ENCODE data around the gene ADAT3.

ADAT3 gene

DNA sequence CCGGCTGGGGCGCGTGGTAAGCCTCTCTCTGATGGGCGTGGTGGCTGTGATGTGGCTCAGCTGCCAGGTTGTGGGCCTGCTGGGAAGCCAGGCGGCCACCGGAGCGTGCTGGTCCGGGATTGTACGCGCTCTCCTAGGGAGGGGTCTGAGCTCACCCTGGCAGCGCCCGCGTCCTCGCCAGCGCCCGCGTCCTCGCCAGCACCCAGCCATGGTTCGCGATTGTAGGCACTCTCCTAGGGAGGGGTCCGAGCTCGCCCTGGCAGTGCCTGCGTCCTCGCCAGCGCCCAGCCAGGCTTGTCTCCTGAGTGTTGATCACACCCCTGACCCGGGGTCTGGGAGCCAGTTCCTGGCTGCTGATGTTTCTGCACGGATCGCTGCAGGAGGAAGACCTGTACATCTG lies 13.8 kb downstream of the ADAT3 start:
- no peak overlapping the region for H3K4me2 ChIP-seq (ENCODE audit: low read length)
- TF ChIP-seq, protein P1, sequence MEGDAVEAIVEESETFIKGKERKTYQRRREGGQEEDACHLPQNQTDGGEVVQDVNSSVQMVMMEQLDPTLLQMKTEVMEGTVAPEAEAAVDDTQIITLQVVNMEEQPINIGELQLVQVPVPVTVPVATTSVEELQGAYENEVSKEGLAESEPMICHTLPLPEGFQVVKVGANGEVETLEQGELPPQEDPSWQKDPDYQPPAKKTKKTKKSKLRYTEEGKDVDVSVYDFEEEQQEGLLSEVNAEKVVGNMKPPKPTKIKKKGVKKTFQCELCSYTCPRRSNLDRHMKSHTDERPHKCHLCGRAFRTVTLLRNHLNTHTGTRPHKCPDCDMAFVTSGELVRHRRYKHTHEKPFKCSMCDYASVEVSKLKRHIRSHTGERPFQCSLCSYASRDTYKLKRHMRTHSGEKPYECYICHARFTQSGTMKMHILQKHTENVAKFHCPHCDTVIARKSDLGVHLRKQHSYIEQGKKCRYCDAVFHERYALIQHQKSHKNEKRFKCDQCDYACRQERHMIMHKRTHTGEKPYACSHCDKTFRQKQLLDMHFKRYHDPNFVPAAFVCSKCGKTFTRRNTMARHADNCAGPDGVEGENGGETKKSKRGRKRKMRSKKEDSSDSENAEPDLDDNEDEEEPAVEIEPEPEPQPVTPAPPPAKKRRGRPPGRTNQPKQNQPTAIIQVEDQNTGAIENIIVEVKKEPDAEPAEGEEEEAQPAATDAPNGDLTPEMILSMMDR (IDR thresholded peaks at IDR 0.05; ENCODE audit: low read depth, low read length): no peak
- no peak for TF ChIP-seq EZH2phosphoT487 (IDR thresholded peaks at IDR 0.05; ENCODE audit: low read depth)
- peaks cover 19% of the 10 kb centered on the region for H3K79me2 ChIP-seq (ENCODE audit: low read length)
- H3K4me3 ChIP-seq (ENCODE audit: low read length): no peak overlapping the region
- peaks cover 17% of the 10 kb centered on the region for H4K20me1 ChIP-seq (ENCODE audit: insufficient read depth, low read length)
- H3K9ac ChIP-seq (ENCODE audit: low read length): no peak overlapping the region
- H3K4me1 ChIP-seq (ENCODE audit: low read length): peaks cover 40% of the 10 kb centered on the region
- H3K27ac ChIP-seq (ENCODE audit: low read length): no peak overlapping the region
- peaks cover 55% of the 10 kb centered on the region for H3K36me3 ChIP-seq (replicated peaks; ENCODE audit: low read depth, low read length)
- no peaks in the 10 kb centered on the region for H3K27me3 ChIP-seq (ENCODE audit: low read depth, low read length)
- H3K9me3 ChIP-seq (ENCODE audit: insufficient read depth, low read length): no peaks in the 10 kb centered on the region
- H2AFZ ChIP-seq (ENCODE audit: low read depth, low read length): no peak overlapping the region

DNA sequence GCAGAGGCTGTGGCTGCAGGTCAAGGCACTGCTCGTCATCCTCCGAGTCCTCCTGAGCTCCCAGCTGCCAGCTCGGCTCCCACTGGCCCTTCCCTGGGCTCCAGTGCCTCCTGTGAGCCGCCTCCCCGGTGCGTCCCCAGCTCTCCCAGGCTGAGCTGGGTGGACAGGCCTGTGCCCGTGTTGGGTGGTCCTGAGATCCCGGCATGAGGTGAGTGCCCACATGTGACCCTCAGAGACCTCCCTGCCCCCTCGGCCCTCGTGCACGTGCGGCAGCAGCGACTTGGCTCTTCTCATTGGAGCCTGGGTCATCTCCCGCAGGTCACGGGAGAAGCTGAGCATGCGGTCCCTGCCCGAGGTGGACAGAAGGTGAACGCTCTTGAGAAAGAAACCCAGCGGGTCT lies 15.4 kb downstream of the ADAT3 start:
- H3K9ac ChIP-seq (ENCODE audit: low read length): no peak overlapping the region; the same call in 1 of the 2 replicates
- 0 out of 2 replicates have a peak, but pooled peaks cover 4% of the 10 kb centered on the region for H3K79me2 ChIP-seq (ENCODE audit: low read length)
- no peak overlapping the region for H3K27ac ChIP-seq (ENCODE audit: low read length)
- H2AFZ ChIP-seq (ENCODE audit: low read depth, low read length): no peak overlapping the region
- peaks cover 46% of the 10 kb centered on the region for H3K4me1 ChIP-seq (ENCODE audit: low read length)
- no peaks in the 10 kb centered on the region for H3K9me3 ChIP-seq (ENCODE audit: insufficient read depth, low read length)
- no peak for TF ChIP-seq EZH2phosphoT487 (IDR thresholded peaks at IDR 0.05; ENCODE audit: low read depth)
- TF ChIP-seq, protein P1 (IDR thresholded peaks at IDR 0.05; ENCODE audit: low read depth, low read length): no peak
- H3K4me2 ChIP-seq (ENCODE audit: low read length): peak overlapping the region; percentile 66
- H3K36me3 ChIP-seq (replicated peaks; ENCODE audit: low read depth, low read length): peaks cover 54% of the 10 kb centered on the region
- peaks cover 7% of the 10 kb centered on the region for H4K20me1 ChIP-seq (ENCODE audit: insufficient read depth, low read length)
- H3K4me3 ChIP-seq (ENCODE audit: low read length): no peak overlapping the region
- no peaks in the 10 kb centered on the region for H3K27me3 ChIP-seq (ENCODE audit: low read depth, low read length)

DNA sequence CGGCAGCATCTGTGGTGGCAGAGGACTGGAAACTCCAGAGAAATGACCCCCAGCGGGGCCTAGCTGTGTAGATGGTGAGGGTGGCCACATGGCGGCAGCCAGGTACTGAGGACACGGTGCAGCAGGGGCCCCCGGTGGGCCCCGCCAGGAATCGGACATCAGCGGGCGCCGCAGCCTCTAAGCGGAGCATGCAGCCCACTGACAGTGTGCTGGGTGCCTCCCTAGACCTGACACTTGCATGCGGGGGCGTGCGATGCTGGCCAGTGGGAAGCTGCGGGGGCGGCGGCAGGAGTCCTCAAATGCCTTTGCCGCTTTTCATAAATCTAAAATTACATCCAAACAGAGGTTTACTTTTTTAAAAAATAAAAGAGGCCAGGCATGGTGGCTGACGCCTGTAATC lies 16.1 kb downstream of the ADAT3 start:
- TF ChIP-seq EZH2phosphoT487 (IDR thresholded peaks at IDR 0.05; ENCODE audit: low read depth): no peak
- TF ChIP-seq, protein P1 (IDR thresholded peaks at IDR 0.05; ENCODE audit: low read depth, low read length): 0 out of 2 replicates have a peak, but pooled peaks have one; percentile 9
- H2AFZ ChIP-seq (ENCODE audit: low read depth, low read length): no peak overlapping the region
- peak overlapping the region; percentile 96 for H3K27ac ChIP-seq (ENCODE audit: low read length)
- H3K4me1 ChIP-seq (ENCODE audit: low read length): peaks cover 46% of the 10 kb centered on the region
- H3K9ac ChIP-seq (ENCODE audit: low read length): peak overlapping the region; percentile 1; the same call in 1 of the 2 replicates
- 0 out of 2 replicates have a peak, but pooled peaks cover 4% of the 10 kb centered on the region for H3K79me2 ChIP-seq (ENCODE audit: low read length)
- H3K4me3 ChIP-seq (ENCODE audit: low read length): no peak overlapping the region
- H3K4me2 ChIP-seq (ENCODE audit: low read length): peak overlapping the region; percentile 66
- H3K9me3 ChIP-seq (ENCODE audit: insufficient read depth, low read length): no peaks in the 10 kb centered on the region
- peaks cover 5% of the 10 kb centered on the region for H4K20me1 ChIP-seq (ENCODE audit: insufficient read depth, low read length)
- no peaks in the 10 kb centered on the region for H3K27me3 ChIP-seq (ENCODE audit: low read depth, low read length)
- H3K36me3 ChIP-seq (replicated peaks; ENCODE audit: low read depth, low read length): peaks cover 54% of the 10 kb centered on the region

DNA sequence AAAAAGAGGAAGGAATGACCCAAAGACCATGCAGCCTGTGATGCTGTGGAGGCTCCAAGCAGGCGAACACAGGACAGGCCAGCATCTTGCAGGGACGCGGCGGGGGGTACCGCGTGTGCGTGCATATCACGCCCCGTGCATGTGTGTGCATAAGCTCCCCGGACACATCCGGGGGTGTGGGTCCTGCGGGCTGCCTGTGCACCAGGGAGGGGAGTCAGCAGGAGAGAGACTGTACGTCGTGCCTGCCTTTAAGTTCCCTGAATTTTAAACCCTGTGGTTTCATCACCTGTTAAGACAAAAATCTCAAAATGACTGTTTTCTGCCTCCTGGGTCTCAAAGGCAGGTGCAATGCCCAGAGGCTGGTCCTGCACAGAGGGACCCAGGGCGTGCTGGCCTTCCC lies 16.6 kb downstream of the ADAT3 start:
- Histone ChIP-seq H2AFZ (ENCODE audit: low read depth, low read length) (no peak overlapping the region), H3K9me3 (ENCODE audit: insufficient read depth, low read length) (no peaks in the 10 kb centered on the region), H3K9ac (ENCODE audit: low read length) (peak overlapping the region; percentile 62; the same call in 1 of the 2 replicates), H3K4me2 (ENCODE audit: low read length) (peak overlapping the region; percentile 66), H3K4me3 (ENCODE audit: low read length) (peak overlapping the region; percentile 33), H3K27ac (ENCODE audit: low read length) (peak overlapping the region; percentile 96), H4K20me1 (ENCODE audit: insufficient read depth, low read length) (peaks cover under 1% of the 10 kb centered on the region; the same call in 1 of the 2 replicates), H3K4me1 (ENCODE audit: low read length) (peaks cover 46% of the 10 kb centered on the region), H3K36me3 (replicated peaks; ENCODE audit: low read depth, low read length) (peaks cover 49% of the 10 kb centered on the region), H3K79me2 (ENCODE audit: low read length) (0 out of 2 replicates have a peak, but pooled peaks cover 4% of the 10 kb centered on the region), H3K27me3 (ENCODE audit: low read depth, low read length) (no peaks in the 10 kb centered on the region)
- TF ChIP-seq, protein P1 (IDR thresholded peaks at IDR 0.05; ENCODE audit: low read depth, low read length): no peak
- no peak for TF ChIP-seq EZH2phosphoT487 (IDR thresholded peaks at IDR 0.05; ENCODE audit: low read depth)
